Measurements from ENCODE around the gene CEP192.

DNA sequence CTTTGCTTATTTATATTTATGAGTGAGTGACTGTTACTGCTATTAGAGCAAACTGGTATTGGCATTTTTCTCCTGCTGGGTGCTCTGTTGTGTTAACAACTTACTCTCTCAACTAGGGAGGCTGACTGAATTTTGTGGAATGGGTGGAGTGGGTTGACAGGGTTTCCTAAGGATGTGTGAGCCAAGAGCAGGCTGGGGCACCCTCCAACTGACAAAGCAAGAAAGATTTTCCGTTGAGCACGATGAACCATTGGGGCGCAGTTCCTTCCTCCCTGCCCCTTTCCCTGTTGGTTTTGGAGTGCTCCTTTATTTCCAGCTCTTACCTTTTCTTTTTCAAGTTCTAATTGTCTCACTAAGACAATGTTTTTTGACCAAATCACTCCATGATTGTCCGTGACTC lies 23.0 kb upstream of the CEP192 start:
- TF ChIP-seq REST (IDR thresholded peaks at IDR 0.05; ENCODE audit: low read depth): no peak
- no peak for TF ChIP-seq EZH2 (IDR thresholded peaks at IDR 0.05)
- no peak for TF ChIP-seq EZH2phosphoT487 (IDR thresholded peaks at IDR 0.05; ENCODE audit: borderline replicate concordance)
- TF ChIP-seq, protein P1, sequence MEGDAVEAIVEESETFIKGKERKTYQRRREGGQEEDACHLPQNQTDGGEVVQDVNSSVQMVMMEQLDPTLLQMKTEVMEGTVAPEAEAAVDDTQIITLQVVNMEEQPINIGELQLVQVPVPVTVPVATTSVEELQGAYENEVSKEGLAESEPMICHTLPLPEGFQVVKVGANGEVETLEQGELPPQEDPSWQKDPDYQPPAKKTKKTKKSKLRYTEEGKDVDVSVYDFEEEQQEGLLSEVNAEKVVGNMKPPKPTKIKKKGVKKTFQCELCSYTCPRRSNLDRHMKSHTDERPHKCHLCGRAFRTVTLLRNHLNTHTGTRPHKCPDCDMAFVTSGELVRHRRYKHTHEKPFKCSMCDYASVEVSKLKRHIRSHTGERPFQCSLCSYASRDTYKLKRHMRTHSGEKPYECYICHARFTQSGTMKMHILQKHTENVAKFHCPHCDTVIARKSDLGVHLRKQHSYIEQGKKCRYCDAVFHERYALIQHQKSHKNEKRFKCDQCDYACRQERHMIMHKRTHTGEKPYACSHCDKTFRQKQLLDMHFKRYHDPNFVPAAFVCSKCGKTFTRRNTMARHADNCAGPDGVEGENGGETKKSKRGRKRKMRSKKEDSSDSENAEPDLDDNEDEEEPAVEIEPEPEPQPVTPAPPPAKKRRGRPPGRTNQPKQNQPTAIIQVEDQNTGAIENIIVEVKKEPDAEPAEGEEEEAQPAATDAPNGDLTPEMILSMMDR (IDR thresholded peaks at IDR 0.05 in 2 of 3, conservative IDR thresholded peaks at IDR 0.05 in 1 of 3; ENCODE audit: borderline replicate concordance in 1 of 3, insufficient read depth in 1 of 3, low read depth in 2 of 3, low read length in 2 of 3): no peak
- no peak for TF ChIP-seq TCF7L2 (IDR thresholded peaks at IDR 0.05; ENCODE audit: borderline replicate concordance, extremely low read depth, insufficient read depth, insufficient read length)
- TF ChIP-seq, protein P2, sequence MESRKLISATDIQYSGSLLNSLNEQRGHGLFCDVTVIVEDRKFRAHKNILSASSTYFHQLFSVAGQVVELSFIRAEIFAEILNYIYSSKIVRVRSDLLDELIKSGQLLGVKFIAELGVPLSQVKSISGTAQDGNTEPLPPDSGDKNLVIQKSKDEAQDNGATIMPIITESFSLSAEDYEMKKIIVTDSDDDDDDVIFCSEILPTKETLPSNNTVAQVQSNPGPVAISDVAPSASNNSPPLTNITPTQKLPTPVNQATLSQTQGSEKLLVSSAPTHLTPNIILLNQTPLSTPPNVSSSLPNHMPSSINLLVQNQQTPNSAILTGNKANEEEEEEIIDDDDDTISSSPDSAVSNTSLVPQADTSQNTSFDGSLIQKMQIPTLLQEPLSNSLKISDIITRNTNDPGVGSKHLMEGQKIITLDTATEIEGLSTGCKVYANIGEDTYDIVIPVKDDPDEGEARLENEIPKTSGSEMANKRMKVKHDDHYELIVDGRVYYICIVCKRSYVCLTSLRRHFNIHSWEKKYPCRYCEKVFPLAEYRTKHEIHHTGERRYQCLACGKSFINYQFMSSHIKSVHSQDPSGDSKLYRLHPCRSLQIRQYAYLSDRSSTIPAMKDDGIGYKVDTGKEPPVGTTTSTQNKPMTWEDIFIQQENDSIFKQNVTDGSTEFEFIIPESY (IDR thresholded peaks at IDR 0.05; ENCODE audit: extremely low read depth, insufficient replicate concordance, low read length): no peak
- TF ChIP-seq ZNF274 (IDR thresholded peaks at IDR 0.05; ENCODE audit: low read depth, low read length): no peak
- TF ChIP-seq SRF (IDR thresholded peaks at IDR 0.05; ENCODE audit: low read depth): no peak
- no peak for TF ChIP-seq POLR2A (IDR thresholded peaks at IDR 0.05; ENCODE audit: borderline replicate concordance, extremely low read depth, insufficient read depth, insufficient read length)
- TF ChIP-seq POLR2AphosphoS5 (IDR thresholded peaks at IDR 0.05; ENCODE audit: low read depth, low read length): no peak
